OCI-M1 (cell line): Measurements from ENCODE around the gene MUSTN1.
A peak's percentile ranks its signal among the peaks of the same experiment; 100 is the strongest.

ENCODE experiments used
- DNase-seq: peaks from one replicate; lab custom pipeline; 2025; lab: John Stamatoyannopoulos, UW

The MUSTN1 gene

DNA sequence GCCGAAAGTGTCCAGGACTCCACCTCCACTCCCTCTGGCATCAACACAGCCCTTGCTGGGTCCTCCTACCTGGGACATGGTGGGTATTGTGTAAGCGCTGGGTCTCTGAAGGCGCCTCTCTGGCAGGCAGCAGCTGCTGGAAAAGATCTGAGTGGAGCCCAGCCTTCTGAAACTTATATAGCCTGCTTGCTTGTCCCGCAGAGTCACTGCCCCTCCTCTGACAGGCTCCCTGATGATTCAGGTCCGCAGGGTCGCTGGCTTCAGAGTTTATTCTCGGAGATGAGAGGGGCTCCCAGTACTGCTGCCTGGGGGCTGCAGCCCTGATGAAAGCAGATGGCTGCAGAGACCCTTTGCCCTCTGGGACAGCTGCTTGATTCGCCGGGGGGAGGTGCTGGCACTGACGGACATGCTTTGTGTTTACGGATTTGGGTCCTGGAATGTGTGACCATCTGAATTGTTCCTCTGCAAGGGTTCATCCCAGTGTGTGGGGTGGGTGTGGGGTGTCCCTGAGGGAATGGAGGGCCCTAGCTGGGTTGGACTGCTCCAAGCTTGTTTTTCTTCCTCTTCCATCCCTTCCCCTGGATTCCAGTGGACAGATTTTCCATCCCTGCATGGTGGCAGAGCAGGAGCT lies at the start of gene MUSTN1:
Gene MUSTN1 (minus strand): TSS at position 149 of the 631 bp plus-strand sequence. CDS start 71 bp downstream, at position 78.
- no peak for DNase-seq

DNA sequence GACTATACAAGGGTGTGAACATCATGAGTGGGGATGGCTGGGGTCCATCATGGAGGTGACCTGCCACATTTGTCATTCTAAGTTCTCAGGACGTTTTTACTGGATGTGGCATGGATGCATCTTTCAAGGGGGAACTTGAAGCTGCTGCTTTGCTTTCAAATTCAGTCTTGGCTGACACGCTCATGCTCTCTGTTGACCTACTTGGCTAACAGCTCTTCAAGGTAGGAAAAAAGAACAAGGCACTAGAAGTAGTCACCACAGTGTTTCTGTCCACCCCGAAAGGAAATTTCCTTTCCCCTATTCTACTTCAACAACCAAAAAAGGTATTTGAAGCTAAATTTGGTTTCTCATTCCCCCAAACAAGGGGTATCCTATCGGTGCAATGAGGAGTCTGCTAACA lies 47.6 kb upstream of the MUSTN1 start:
- no peak for DNase-seq

DNA sequence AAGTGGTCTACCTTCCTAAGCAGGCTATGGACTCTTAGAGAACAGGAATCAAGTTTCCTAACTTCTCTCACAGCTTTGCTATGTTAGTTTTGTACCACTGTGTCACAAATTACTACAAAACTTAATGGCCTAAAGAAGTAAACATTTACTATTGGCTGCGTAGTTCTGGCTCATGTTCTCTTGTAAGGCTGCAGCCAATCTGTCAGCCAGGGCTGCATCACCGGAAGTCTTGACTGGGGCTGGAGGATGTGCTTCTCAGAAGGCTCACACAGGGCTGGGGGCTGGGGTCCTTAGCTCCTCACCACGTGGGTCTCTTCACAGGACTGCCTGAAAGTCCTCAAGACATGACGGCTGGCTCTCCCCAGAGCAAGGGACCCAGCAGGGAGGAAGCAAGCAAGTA lies 47.1 kb upstream of the MUSTN1 start:
- no peak for DNase-seq

DNA sequence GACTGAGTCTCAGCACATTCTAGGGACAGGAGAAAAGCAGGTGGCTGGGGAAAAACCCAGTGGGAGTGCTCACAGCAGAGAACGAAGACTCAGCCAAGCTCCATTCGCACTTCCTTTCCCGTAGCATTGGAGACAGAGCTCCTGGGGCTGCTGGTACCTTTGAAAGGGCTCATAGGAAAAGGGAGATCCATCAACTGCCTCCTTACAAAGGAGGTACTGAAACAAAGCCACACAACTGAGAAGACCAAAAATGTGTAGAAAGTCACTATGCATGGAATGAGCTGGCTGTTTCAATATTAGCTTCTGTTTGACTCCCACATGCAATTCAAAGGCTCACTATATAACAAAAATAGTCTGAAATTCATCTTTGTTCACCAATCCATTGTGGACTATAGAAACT lies 45.7 kb upstream of the MUSTN1 start:
- no peak for DNase-seq

DNA sequence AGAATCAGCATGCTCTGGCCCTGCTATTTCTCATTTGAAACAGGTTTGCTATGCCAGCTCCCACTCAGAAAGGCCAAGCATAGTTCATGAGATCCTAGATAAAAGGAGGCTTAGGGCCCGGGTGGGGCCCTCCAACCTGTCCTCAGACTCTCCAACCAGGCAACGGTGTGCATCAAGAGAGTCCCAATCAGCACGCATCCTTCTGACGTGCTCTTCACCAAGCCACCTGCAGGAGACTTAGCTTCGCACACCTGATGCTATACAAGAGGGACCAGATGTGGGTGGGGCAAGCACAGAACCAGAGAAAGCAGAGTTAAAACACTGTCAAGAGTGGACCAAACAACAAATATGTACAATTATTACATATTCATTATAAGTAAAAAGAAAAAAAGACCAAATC lies 45.2 kb upstream of the MUSTN1 start:
- DNase-seq: no peak

DNA sequence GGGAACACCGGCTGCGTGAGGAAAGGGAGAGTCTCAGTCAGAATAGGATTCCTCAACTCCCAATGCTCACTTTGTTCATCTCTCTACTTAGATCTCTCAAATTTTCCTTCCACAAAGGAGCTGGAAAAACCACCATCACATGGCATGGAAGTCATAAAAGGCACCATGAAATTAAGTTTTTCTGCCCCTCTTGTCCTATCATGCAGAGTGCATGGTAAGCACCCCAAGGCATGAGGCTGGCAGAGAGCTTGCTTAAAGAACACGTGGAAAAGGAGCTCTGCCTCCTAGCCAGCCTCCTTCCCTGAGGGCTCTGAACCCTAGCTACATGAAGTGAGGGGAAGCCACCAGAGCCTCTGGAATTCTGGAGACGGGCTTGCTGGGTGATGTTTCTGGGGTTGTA lies 44.8 kb upstream of the MUSTN1 start:
- no peak for DNase-seq

DNA sequence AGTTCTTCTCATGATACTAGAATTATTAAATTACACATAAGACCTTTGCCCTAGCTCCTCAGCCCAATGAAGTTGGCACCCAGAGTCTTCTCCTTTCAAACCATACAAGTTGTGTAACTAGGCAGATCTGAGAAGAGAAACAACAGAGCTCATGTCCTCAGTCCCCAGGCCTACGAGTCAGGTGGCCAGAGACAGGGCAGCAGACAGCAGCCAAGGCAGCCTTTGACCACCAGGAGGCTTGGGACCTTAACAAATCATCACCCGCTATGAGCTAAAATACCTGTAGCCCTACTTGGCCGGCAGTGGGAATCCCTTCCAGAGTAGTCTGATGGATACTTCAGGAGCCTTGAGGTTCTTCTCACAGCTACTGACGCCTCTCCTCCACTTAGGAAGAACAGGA lies 44.3 kb upstream of the MUSTN1 start:
- DNase-seq: no peak

DNA sequence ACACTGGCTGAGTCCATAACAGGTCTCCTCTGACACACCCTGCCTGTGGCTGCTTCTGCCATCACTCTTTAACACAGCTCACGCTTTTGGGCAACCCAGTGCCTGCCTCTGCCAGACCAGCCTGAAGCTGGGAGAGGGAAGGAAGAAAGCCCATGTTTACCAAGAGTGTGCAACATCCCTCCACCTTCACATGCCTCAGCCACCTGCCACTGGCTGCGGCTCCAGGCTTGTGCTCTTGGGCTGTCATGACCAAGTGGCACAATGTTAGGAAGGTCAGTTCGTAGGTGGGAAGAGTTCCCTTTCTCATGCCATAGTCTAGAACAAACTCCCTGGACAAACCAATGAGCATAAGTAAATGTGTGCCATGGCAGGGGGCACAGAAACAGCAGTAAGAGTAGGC lies 42.3 kb upstream of the MUSTN1 start:
- DNase-seq: no peak

DNA sequence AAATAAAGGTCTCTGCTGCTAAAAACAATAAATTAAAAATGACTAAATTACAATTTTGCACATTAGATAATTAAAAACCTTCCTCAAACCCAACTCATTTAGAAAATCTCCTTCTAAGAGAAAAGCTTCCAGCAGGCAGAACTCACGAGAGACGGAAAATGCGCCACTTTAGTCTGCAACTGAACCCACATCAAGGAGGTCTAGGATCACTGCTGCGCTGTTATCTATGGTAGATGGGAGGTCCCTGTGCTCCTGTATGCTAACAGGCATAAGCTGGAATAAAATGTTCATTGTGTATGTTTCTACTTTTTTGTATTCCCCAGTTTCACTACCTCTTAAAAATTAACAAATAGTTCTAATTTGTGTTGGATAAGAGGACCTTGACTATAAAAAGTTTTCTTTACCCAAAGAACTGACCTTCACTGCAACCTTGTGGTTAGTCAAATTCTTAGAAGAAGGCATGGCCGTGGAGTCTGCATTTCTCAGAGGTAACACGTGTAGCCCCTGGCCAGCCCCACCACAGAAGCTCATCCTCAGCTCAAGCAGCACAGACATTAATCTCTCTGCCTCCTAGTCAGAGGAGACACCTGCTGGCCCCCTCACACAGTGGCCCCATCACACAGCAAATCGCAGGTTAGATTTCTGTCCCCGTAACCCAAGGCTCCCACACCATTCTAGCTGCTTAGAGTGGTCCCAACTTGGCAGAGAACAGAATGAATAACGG lies 40.2 kb upstream of the MUSTN1 start:
- peak; percentile 87 for DNase-seq

DNA sequence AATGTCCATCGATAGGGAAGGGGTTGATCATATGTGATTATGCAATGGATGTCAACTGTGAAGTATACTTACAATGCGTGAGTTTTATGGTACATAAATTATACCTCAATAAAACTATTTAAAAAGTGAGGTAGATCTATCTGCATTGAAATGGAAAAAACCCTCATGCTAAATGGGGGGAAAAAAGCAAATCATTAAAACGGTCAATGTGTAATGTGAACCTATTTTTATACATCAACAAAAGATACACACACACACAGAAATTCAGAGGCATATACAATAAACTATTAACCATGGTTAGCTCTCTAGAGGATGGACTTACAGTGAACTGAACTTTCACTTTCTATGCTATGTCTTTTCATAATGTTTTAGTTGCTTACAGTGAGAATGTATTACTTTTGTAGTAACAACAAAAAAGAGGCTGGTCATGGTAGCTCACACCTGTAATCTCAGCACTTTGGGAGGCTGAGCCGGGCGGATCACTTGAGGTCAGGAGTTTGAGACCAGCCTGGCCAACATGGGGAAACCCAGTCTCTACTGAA lies 39.4 kb upstream of the MUSTN1 start:
- DNase-seq: peak; percentile 46

DNA sequence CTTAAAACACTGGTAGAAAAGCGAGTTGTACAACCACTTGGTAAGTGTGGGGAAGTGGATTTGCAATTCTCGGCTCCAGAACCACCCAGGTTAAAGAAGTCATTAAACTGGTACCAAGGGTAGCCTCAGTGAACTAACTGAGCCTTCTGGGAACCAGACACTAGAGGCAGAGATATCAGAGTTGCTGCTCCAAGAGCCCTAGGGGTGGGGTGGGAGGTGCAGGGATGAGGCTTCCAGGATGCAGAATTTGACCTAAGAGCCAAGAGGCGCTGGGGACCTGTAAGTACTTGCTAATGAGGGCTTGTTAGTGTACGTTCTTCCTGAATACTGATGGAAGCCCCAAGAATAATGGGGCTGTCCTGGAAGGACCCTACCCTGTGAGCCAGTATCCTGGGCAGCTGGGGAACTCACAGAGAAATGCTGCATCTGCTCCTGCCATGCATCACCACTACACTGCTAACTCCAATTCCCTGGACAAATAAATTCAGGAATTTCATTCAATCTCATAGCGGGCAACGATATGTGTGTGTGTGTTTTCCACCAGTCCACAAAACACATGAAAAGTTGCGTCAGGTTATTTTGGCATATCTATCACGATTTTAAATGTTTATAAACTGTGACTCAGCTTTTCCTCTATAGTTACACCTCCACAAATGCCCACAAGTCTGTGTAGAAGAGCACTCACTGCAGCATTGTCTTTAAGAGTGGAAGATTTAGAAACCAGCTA lies 38.8 kb upstream of the MUSTN1 start:
- DNase-seq: peak; percentile 78

DNA sequence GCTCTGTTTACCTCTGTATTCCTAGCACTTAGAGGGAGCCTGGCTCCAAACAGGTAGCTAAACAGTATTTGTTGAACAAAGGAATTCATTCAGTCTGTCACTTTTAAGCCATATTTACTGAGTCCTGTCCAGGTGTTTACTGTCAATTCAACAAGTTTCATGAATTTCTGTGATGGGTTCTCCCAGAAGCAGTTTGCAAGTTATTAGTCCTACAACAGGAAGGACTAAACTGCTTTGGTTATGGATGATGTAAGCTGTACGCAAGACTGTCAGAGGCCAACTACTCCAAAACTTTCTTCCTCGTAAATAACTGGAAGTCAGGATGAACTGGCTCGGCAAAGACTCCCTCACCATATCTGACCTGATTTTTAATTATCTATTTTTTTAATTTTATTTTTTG lies 37.4 kb upstream of the MUSTN1 start:
- peak; percentile 55 for DNase-seq

DNA sequence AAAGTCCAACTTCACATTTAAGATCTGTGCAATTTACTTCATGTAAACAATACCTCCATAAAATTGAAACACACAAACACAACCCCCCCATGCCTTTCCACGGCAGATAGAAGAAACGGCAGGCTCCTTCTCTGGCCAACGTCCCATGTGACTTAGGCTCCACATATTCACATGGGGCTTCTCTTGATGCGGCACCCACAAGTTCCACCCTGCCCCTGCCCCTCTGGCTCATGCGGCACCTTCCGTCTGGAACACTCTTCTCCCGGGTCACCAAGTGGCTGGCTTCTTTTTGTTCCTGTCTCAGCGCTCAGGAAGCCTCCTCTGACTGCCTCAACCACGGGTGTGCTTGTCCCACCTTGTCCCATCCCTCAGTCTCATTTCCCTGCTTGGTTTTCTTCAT lies 36.9 kb upstream of the MUSTN1 start:
- DNase-seq: no peak

DNA sequence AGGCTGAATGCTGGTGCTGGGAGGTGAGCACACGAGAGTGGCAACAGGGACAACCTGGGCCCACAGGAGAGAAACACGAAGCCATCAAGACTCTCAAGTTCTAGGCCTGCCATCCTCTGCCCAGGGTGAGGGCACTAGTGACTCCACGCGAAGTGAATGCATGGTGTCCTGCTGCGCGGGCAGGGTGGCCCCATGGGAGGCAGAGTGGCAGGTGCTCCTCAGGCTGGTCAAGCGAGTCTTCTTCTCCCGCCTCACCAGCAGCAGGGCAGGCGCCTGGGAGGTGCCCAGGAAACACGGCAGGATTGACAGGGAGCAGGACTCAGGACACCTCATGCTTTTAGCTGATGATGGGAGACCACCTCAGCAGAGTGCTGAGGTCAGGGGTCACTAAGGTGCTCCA lies 35.7 kb upstream of the MUSTN1 start:
- DNase-seq: no peak

DNA sequence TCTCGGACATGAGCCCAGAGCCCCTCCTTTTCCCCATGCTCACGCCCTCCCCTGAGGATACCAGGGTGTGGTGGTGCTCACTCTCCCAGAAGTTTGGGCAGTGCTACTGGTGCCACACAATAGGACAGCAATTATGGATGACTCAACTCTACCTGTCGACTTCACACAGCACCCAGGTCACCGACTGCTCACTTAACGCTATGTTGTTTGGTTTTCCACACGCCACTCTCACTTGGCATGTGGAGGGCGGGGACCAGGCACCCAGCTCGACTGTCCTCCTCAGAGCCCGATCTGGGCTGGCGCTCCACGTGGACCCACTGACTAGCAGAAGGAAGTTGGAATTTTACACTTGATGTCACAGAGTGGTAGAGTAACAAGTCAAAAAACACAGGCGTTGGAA lies 31.6 kb upstream of the MUSTN1 start:
- no peak for DNase-seq

DNA sequence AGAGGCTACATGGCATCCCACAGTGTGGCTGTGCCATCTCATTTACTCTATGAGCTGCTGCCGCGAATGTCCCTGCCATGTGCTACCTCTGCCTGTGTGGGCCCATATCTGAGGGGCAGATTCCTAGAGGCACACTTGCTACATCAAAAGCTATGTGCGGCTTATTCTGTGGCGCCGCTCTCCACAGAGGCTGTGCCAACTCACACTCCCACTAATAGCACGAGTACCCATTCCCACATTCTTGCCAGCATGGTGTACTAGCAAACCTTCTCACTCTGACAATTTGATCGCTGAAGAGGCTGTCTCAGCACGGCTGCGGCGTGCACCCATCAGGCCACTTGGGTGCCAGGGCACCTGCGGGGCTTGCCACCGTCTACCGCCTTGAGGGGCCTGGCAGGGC lies 31.2 kb upstream of the MUSTN1 start:
- no peak for DNase-seq

DNA sequence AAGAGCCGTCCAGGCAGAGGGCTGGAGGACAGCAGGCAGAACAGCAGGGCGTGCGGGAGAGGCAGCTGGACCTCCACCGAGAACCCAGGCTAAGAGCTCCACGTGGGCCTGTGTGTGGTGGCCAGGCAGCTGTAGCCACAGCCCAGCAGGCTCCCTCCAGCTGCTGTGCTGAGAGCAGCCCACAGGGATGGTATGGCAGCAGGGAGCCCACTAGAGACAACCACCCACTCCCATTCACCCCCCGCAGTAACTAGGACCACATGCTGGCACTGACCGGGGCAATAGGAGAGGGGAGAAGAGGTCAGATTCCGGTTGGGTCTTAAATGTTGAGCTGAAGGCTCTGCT lies 25.6 kb upstream of the MUSTN1 start:
- no peak for DNase-seq

DNA sequence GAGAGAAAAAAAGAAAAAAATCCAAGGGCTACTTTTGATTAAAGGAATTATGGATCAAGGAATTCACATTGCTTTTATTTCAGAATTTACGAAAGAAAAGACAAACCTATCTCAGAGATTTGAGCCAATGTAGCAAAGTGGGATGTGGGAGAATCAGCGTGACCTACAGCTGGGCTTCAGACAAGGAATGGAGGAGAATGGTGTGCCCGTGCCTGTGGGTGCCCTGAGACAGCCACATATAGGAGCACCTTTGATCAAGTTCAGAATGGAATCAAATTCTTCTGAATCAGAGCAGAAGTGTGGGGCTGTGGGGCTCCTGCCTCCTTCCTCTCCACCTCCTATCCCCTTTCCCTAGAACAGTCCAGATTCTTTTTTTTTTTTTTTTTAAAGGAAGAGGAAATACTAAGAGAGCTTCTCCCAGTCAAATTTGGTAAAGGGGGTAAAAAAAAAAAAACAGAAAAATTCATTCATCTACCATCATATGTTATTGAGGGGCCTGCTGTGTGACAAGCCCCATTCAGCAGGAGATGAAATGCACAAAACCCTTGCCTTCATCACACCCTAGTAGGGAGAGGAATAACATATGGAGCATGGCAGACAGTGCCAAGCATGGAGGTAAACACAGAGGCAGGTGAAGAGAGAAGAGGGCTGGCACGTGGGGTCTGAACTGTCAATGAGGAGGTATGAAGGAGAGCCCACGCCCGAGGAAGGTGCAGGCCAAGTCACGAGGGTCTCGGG lies 25.0 kb upstream of the MUSTN1 start:
- no peak for DNase-seq

DNA sequence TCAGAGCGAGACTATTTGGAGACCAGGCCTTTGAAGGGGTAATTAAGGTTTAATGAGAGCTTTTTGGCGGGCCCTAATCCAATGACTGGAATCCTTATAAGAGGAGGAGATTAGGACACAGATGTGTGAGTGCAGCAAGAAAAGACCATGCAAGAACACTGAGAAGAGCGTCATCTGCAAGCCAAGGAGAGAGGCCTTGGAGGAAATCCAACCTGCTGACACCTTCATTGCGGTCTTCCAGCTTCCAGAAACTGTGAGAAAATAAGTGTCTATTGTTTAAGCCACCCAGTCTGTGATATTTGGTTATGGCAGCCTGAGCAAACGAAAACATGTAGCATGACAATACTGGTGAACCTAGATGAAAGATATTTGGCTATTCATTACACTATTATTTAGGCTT lies 23.0 kb upstream of the MUSTN1 start:
- no peak for DNase-seq

DNA sequence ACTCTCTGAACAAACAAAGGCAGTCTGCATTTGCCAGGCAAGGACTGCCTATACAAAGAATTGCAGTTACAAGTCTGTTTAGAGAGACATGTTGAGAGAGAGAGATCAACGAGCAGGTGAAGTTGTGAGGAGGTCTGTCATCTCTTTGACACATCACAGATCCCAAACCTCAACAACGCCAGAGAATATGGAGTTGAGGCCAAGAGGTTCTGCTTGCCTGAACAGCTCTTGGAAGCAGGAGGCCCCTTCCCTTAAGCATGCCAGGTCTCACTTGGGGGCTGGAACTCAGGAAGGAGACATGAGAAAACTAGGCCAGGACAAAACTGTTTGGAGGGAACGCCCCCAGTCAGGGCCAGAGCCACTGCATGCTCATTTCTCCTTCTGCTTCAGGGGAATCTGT lies 22.3 kb upstream of the MUSTN1 start:
- no peak for DNase-seq

DNA sequence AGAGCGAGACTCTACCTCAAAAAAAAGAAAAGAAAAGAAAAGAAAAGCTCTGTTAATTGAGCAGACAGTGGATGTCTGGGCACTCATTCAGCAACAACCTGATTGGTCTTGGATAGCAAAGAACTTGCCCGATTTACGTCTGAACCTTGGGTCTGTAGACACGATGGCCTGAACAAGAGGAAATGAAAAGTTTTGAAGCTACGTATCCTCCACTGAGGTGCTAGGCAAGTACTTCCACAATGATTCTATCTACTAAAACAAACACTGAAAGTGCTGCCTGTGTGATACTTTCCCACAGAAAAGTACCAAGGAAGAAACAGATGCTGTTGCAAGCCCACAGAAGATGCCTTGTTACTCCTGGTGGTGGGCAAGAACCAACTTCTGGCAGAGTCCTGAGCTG lies 21.8 kb upstream of the MUSTN1 start:
- no peak for DNase-seq

DNA sequence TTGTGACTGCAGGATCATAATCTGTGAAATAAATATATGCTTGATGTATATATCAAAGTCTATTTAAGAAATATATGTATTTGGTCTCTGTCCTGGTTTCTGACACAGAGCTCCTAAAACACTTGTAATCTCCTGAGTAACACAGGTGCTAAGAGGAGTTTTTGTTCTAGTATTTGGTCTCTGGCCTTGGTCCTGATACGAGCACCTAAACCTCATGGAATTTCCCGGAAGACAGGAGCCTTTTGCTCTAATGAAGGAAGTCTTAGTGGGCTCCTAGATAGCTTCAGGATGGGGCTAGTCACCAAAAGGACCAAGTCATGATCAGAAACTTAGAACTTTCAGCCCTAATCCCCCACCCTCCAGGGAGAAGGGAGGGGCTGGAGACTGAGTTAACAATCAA lies 19.2 kb upstream of the MUSTN1 start:
- no peak for DNase-seq

DNA sequence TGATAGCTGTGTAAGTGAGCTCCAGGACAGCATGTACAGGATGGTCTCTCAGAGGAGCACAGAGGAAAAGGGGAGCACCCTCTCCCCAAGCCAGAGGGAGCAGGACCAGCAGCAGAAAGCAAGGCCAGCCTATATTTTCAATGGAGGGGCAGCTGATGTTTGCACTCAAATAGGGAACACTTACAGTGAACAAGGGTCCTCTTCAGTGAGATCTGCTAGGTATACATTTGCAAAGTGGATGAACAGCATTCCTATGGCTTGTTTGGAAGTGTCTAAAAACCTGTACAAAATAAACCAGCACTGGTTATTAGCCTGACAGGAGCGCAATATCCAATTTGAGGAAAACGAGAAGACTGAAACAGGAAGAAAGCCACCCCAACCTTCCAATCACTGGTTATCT lies 17.6 kb upstream of the MUSTN1 start:
- no peak for DNase-seq
